T-cell (primary cell): ENCODE measurements around the gene SPSB4. TPM values are rescaled to one million over a fixed set of nuclear protein-coding genes. Genes with fewer than 3 reads are reported as not detected.

Source experiments
- ATAC-seq, 4 experiments: fragments of 200-7000 bp in 3 of 4; fragments of 150-1000 bp in 1 of 4; cut with Tn5 transposase; replicated peaks in 1 of 4; 1 replicate in 3 of 4; 2 replicates in 1 of 4; pipeline ENCODE4 v1.10.0; 2021; ENCODE audit warnings: moderate library complexity in 3 of 4, mild to moderate bottlenecking in 2 of 4, moderate number of reproducible peaks in 1 of 4
- CTCF ChIA-PET, 2 donors: fragments of 300-600 bp; sonication (Branson Sonifier 250); formaldehyde crosslinking; loops; one replicate each; lab custom pipeline; 2022; ENCODE audit warnings: antibody characterized with exemption in 2 of 2; lab: Charles Lee
- POLR2A ChIA-PET, 2 donors: fragments of 300-600 bp; sonication (Branson Sonifier 250); formaldehyde crosslinking; loops; one replicate each; lab custom pipeline; 2022; ENCODE audit warnings: antibody characterized with exemption in 2 of 2; lab: Charles Lee
- DNase-seq, 35 experiments: peaks; one replicate each; pipeline versions ENCODE4 v3.0.0 to v3.0.0-alpha.2; 2013 to 2023
- H3K27ac ChIP-seq: one replicate; pipeline ENCODE4 v1.5.1; 2013; ENCODE audit warnings: low read length
- H3K27me3 ChIP-seq, 2 experiments: replicated peaks in 1 of 2; 1 replicate in 1 of 2; 2 replicates in 1 of 2; pipeline versions ENCODE4 v1.6.1 to v1.7.0; 2013; ENCODE audit warnings: low read length in 1 of 2, mixed read lengths in 1 of 2; ENCODE audit not compliant: control insufficient read depth in 2 of 2, insufficient read depth in 2 of 2; ENCODE audit errors: extremely low read depth in 1 of 2
- H3K36me3 ChIP-seq, 2 donors: 1 replicate in 1 of 2; 2 replicates in 1 of 2; pipeline versions ENCODE4 v1.6.1 to v1.7.0; 2013; ENCODE audit warnings: low read length in 1 of 2; ENCODE audit not compliant: control insufficient read depth in 2 of 2, insufficient read depth in 1 of 2; ENCODE audit errors: extremely low read depth in 1 of 2
- H3K4me1 ChIP-seq, 2 experiments: 1 replicate in 1 of 2; 2 replicates in 1 of 2; pipeline versions ENCODE4 v1.6.1 to v1.7.0; 2013; ENCODE audit warnings: low read length in 2 of 2, mixed read lengths in 1 of 2; ENCODE audit not compliant: insufficient read depth in 2 of 2, control insufficient read depth in 1 of 2; ENCODE audit errors: extremely low read depth in 1 of 2
- H3K4me3 ChIP-seq, 2 donors: 1 replicate in 1 of 2; 2 replicates in 1 of 2; pipeline versions ENCODE4 v1.5.1 to v1.7.0; 2013; ENCODE audit warnings: mild to moderate bottlenecking in 2 of 2, low read length in 1 of 2, moderate library complexity in 1 of 2; ENCODE audit not compliant: control insufficient read depth in 1 of 2; ENCODE audit errors: extremely low read depth in 1 of 2
- H3K9me3 ChIP-seq: 2 replicates; pipeline ENCODE4 v1.7.0; 2013
- H3K27ac Mint-ChIP-seq, 2 donors: one replicate each; pipeline ENCODE4 v1.8.0; 2020 to 2021; ENCODE audit warnings: mild to moderate bottlenecking in 2 of 2, mixed read lengths in 2 of 2
- H3K27me3 Mint-ChIP-seq, 2 donors: one replicate each; pipeline ENCODE4 v1.8.0; 2021 to 2022; ENCODE audit warnings: mixed read lengths in 2 of 2
- H3K36me3 Mint-ChIP-seq: one replicate; pipeline ENCODE4 v1.8.0; 2021; ENCODE audit warnings: mixed read lengths
- H3K4me1 Mint-ChIP-seq, 3 donors: one replicate each; pipeline ENCODE4 v1.8.0; 2020 to 2022; ENCODE audit warnings: mixed read lengths in 3 of 3, mild to moderate bottlenecking in 1 of 3
- H3K4me3 Mint-ChIP-seq, 3 donors: one replicate each; pipeline ENCODE4 v1.8.0; 2020 to 2022; ENCODE audit warnings: mild to moderate bottlenecking in 3 of 3, mixed read lengths in 3 of 3, moderate library complexity in 3 of 3
- H3K9me3 Mint-ChIP-seq, 3 donors: one replicate each; pipeline ENCODE4 v1.8.0; 2020 to 2022; ENCODE audit warnings: mixed read lengths in 3 of 3
- WGBS: methylation state at CpG from one replicate; pipeline ENCODE4 v1.1.5; 2013; ENCODE audit warnings: missing lambda C conversion rate; ENCODE audit not compliant: insufficient coverage; 5-methylcytosine and 5-hydroxymethylcytosine counted together
- total RNA-seq, 35 experiments: library from RNA in 6 of 35; stranded (reverse) in 6 of 35; fragments of 120-200 nt in 1 of 35; gene quantifications; one replicate each; pipeline versions ENCODE4 v1.2.1 to v1.2.4 and lab custom pipeline; 2013 to 2026

The SPSB4 gene
- total RNA-seq, 5 donors from 2014 or later (not counting 1 experiment from before 2014, with no cell fraction given), result not detected

DNA sequence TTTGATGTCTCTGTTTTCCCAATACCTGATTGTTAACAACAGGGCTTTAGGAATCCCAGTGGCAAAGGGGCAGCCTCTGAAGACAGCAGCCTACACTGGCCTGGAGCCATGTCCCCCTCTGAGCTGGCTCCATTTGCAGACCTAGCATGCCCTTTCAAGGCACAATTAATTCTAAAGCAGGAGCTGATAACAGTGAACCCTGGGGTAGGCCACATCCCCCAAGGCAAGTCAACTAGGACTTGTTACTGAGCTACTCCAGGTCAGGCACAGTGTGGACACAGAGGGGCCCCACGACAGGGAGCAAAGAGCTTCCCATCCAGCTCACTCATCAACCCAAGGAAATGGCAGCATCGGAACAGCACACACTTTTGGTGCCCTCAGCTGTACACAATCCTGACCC lies 51.9 kb downstream of the SPSB4 start:
- no peaks in the 10 kb centered on the region for H3K4me1 ChIP-seq
- peaks cover 0 to 3% of the 10 kb centered on the region in 2 experiments for H3K27me3 ChIP-seq
- Mint-ChIP-seq H3K27me3 (peaks cover 0 to 1% of the 10 kb centered on the region in 2 donors), H3K9me3 (peaks cover 0 to 3% (median 0%) of the 10 kb centered on the region in 3 donors), H3K4me1 (no peaks in the 10 kb centered on the region), H3K36me3 (no peaks in the 10 kb centered on the region), H3K27ac (no peak overlapping the region), H3K4me3 (no peak overlapping the region)
- no peak for DNase-seq
- CTCF ChIA-PET, result interaction anchor here (0.6 to 1.4 kb wide), 4 partner anchors 13 to 1131 kb away, joined by 3 to 4 read pairs (median 3); no protein-coding TSS in a partner anchor
- H3K9me3 ChIP-seq, result no peaks in the 10 kb centered on the region
- no peak overlapping the region for H3K4me3 ChIP-seq
- POLR2A ChIA-PET, result no interaction called here
- no peaks in the 10 kb centered on the region for H3K36me3 ChIP-seq
- ATAC-seq, result no peak
- no peak overlapping the region for H3K27ac ChIP-seq
- no CpG with 5 or more reads among the region's 2 CpGs for WGBS

DNA sequence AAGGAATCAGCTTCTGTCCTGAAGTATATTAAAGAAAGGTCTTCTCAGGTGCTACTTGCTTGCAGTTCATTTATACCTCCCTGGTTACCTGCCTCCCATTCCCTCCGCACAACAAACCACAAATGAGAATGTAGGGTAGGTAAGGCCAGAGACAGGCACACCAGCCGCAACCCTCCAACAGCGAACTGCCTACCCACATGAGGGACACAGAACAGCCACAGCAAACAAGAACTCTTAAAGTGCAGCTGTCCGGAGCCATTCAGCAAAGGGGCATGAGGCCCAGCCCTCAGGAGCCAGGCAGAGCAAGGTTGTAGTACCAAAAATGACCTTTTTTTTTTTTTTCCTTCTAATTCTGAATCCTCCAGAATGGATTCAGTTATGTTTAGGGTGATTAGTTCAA lies 52.4 kb downstream of the SPSB4 start:
- no peak overlapping the region for H3K27ac ChIP-seq
- Mint-ChIP-seq H3K4me3 (no peak overlapping the region), H3K36me3 (no peaks in the 10 kb centered on the region), H3K27ac (no peak overlapping the region), H3K27me3 (peaks cover 0 to 1% of the 10 kb centered on the region in 2 donors), H3K4me1 (no peaks in the 10 kb centered on the region), H3K9me3 (peaks cover 0 to 3% (median 0%) of the 10 kb centered on the region in 3 donors)
- H3K4me1 ChIP-seq, result no peaks in the 10 kb centered on the region
- WGBS, result no CpG with 5 or more reads among the region's 4 CpGs
- CTCF ChIA-PET, result interaction anchor here (0.6 to 1.4 kb wide), 4 partner anchors 13 to 1131 kb away, joined by 3 to 4 read pairs (median 3); no protein-coding TSS in a partner anchor
- ATAC-seq (no peak), DNase-seq (no peak)
- POLR2A ChIA-PET, result no interaction called here
- H3K27me3 ChIP-seq, result peaks cover 0 to 3% of the 10 kb centered on the region in 2 experiments
- H3K4me3 ChIP-seq, result no peak overlapping the region
- H3K9me3 ChIP-seq, result no peaks in the 10 kb centered on the region
- no peaks in the 10 kb centered on the region for H3K36me3 ChIP-seq

DNA sequence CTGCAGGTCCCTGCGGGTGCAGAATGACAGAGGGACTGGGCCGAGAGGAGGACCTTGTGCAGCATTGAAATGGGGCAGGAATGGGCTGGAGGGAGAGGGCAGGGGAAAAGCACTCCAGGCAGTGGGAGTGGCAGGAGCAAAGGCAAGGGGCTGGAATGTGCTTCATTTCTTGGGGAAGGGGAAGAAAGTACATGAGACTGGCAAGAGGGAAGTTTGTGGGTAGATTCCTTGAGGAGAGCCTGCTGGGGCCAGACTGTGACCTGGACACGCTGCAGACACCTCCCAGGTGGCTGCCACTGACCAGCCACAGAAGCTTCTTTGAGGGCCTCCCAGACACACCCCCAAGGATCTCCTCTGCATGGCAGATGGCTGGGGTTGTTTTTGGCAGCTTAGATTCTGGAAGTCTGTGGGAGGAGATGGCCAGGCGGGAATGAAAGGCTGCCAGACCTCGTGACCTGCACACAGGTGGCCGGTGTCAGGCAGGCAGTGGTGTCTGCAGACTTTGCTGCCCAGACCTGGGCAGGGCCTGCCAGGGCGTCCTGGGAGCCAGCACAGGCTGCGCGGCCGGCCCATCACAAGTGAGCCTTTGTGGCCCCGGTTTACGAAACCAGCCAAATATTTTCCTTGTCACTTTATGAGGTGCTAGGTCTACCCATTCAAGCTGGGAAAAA lies 53.1 kb downstream of the SPSB4 start:
- no peaks in the 10 kb centered on the region for H3K4me1 ChIP-seq
- WGBS, result 84% methylated on average over 10 of the region's 12 CpGs
- ChIA-PET CTCF (interaction anchor here (0.7 to 1.4 kb wide), 2 partner anchors 12 to 249 kb away, joined by 3 to 4 read pairs; no protein-coding TSS in a partner anchor), POLR2A (no interaction called here)
- Mint-ChIP-seq H3K27me3 (peaks cover 0 to 1% of the 10 kb centered on the region in 2 donors), H3K27ac (no peak overlapping the region), H3K4me3 (no peak overlapping the region), H3K4me1 (no peaks in the 10 kb centered on the region), H3K9me3 (no peaks in the 10 kb centered on the region), H3K36me3 (no peaks in the 10 kb centered on the region)
- no peaks in the 10 kb centered on the region for H3K9me3 ChIP-seq
- H3K36me3 ChIP-seq, result no peaks in the 10 kb centered on the region
- ATAC-seq (no peak), DNase-seq (no peak)
- no peak overlapping the region for H3K27ac ChIP-seq
- peaks cover 0 to 3% of the 10 kb centered on the region in 2 experiments for H3K27me3 ChIP-seq
- H3K4me3 ChIP-seq, result no peak overlapping the region

DNA sequence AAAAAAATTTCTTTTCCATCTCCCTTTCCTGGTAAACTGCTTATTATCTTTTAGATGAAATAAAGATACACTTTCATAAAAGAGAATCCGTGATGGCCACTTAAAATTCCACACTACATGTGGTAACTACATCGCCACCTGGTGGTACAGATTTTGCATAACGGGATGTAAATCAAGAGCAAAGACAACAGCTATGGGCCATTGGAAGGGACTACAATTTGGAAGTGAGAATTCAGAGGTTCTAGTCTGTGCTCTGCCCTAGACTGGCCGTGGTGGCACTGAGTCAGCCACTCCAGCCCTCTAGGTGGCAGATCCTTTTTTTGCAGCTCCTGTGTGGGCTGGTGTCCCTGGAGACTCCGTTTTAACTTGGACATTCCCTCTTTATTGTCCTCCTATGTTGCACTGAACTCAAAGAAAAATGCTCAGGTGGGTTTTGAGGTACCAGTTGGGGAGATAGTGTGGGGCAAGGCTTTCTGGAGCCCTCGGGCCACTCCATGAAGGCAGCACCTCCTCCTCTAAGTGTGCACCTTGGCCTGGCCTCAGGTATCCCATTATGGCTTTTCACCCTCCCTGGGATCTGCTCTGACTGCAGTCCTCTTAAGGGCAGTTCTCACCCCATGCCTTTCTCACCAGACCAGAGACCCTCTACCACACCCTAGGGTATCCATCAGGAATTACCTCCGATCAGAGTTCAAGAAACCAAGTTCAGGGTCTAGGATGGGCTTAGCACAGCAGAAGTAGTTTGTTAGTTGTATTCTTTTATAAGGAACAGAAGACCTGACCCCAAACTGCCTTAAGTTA lies 54.9 kb downstream of the SPSB4 start:
- peak in 32 of 35 experiments; percentile 10 to 81 (median 47) for DNase-seq
- Histone ChIP-seq H3K27me3 (peaks cover 0 to 4% of the 10 kb centered on the region in 2 experiments), H3K4me1 (no peaks in the 10 kb centered on the region), H3K4me3 (no peak overlapping the region), H3K36me3 (no peaks in the 10 kb centered on the region), H3K9me3 (no peaks in the 10 kb centered on the region), H3K27ac (no peak overlapping the region)
- CTCF ChIA-PET, result interaction anchor here (0.5 to 1.4 kb wide), 10 partner anchors 10 to 414 kb away, joined by 3 to 10 read pairs (median 3); no protein-coding TSS in a partner anchor
- POLR2A ChIA-PET, result no interaction called here
- Mint-ChIP-seq H3K27ac (no peak overlapping the region), H3K36me3 (no peaks in the 10 kb centered on the region), H3K4me1 (no peaks in the 10 kb centered on the region), H3K27me3 (no peaks in the 10 kb centered on the region), H3K4me3 (no peak overlapping the region), H3K9me3 (no peaks in the 10 kb centered on the region)
- peak in 2 of 4 experiments; percentile 50 to 55 for ATAC-seq
- 17% methylated on average over 1 of the region's 7 CpGs for WGBS

DNA sequence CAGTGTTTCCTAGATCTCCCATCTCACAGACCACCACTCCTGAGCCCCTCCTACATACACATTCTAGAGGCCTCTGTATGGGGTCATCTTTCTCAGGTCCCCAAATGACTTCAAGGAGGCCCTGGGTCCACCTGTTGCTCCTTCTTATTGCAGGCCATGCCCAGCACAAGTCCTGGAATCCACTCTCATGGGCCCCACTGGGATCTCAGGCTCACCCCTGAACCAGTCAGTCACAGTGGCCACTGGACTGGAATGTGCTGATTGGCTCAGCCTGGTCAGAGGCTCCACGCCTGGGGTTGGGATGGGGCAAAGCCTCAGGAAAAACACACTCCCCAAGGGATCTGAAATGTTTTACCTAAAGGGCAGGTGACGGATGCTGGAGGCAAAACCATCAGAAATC lies 55.7 kb downstream of the SPSB4 start:
- ATAC-seq, result no peak
- no peaks in the 10 kb centered on the region for H3K4me1 ChIP-seq
- no peak for DNase-seq
- H3K27ac ChIP-seq, result no peak overlapping the region
- Mint-ChIP-seq H3K9me3 (no peaks in the 10 kb centered on the region), H3K36me3 (no peaks in the 10 kb centered on the region), H3K4me1 (no peaks in the 10 kb centered on the region), H3K27me3 (peaks cover 0 to under 1% of the 10 kb centered on the region in 2 donors), H3K4me3 (no peak overlapping the region), H3K27ac (no peak overlapping the region)
- ChIA-PET CTCF (no interaction called here), POLR2A (no interaction called here)
- no peaks in the 10 kb centered on the region for H3K9me3 ChIP-seq
- no peaks in the 10 kb centered on the region for H3K36me3 ChIP-seq
- no CpG with 5 or more reads among the region's 2 CpGs for WGBS
- H3K27me3 ChIP-seq, result peaks cover 0 to 6% of the 10 kb centered on the region in 2 experiments
- H3K4me3 ChIP-seq, result no peak overlapping the region

DNA sequence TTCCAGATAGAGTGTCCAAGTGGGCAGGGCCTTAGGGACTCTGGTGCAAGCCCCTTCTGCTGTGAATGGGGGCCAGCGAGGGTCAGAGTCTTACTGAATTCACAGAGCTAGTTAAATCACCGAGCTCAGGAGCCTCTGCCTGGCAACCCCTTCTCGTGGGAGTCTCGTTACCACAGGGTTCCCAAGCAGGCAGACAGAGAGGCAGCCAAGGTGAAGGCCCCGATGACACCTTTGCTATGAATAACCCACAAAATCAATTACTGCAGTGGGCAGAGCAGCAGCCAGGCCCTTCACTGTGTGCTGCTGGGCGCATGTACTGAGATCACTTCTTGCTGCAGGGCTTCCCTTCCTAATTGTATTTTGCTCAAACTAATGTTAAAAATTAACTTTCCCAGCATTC lies 56.9 kb downstream of the SPSB4 start:
- 68% methylated on average over 6 of the region's 6 CpGs for WGBS
- no peak for ATAC-seq
- Histone ChIP-seq H3K4me1 (no peaks in the 10 kb centered on the region), H3K36me3 (no peaks in the 10 kb centered on the region), H3K4me3 (no peak overlapping the region), H3K27ac (no peak overlapping the region), H3K27me3 (peaks cover 0 to 8% of the 10 kb centered on the region in 2 experiments), H3K9me3 (no peaks in the 10 kb centered on the region)
- ChIA-PET POLR2A (no interaction called here), CTCF (no interaction called here)
- Mint-ChIP-seq H3K4me1 (no peaks in the 10 kb centered on the region), H3K36me3 (no peaks in the 10 kb centered on the region), H3K9me3 (no peaks in the 10 kb centered on the region), H3K4me3 (no peak overlapping the region), H3K27ac (no peak overlapping the region), H3K27me3 (peaks cover 0 to 5% of the 10 kb centered on the region in 2 donors)
- DNase-seq, result no peak
